Head of caudate nucleus (tissue), 42 donors: ENCODE results near the gene TMEM132C.
"Not testable (repeated sequence)": the region's sequence is repeated elsewhere in the genome, so short reads cannot be mapped to it uniquely, and the experiment has no call there.

Experiments
- DNase-seq, 42 donors: peaks; one replicate each; pipeline versions ENCODE4 v3.0.0 to v3.0.0-alpha.2; 2020 to 2021; ENCODE audit warnings: mixed read lengths in 7 of 42
- intact Hi-C: fragments of 100-400 bp; cut with DNase I; formaldehyde crosslinking; loops from one replicate; pipeline ENCODE4 v1.15.0; 2022

The TMEM132C gene

DNA sequence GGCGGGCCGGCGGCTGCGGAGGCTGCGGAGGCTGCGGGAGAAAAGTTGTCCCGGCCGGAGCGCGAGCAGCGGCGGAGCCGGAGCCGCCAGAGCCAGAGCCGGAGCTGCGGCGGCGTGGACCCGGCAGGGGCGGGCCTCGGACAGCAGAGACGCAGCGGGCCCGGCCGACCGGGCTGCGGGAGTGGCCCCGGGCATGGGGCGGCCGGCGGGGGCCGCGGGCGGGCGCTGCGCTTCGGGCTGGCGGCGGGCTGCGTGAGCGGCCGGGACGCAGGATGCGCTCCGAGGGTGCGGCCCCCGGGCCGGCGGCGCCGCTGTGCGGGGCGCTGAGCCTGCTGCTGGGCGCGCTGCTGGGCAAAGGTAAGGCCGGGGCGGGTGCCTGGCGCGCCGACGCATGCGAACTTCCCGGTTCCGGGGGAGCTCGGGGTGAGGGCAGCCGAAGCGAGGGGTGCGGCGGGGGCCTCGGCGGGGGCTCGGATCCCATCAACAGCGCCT, at the start of gene TMEM132C:
Gene TMEM132C (plus strand): TSS at position 40 of the 492 bp plus-strand sequence. CDS start 233 bp downstream, at position 273.
- DNase-seq: peak in 16 of 42 donors; percentile 3 to 56 (median 28)
- intact Hi-C loops: no loop called here

DNA sequence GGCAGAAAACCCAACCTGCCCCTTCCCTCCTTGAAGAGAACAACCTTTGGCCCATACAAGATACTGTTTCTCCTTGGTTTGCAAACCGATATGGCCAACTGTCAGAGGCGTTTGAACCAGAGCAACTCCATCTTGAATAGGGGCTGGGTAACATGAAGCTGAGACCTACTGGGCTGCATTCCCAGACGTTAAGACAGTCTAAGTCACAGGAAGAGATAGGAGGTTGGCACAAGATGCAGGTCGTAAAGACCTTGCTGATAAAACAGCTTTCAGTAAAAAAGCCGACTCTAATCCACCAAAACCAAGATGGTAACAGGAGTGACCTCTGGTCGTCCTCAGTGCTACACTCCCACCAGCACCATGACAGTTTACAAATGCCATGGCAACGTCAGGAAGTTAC, 42.7 kb upstream of the TMEM132C start:
- intact Hi-C loops: no loop called here
- no peak for DNase-seq

DNA sequence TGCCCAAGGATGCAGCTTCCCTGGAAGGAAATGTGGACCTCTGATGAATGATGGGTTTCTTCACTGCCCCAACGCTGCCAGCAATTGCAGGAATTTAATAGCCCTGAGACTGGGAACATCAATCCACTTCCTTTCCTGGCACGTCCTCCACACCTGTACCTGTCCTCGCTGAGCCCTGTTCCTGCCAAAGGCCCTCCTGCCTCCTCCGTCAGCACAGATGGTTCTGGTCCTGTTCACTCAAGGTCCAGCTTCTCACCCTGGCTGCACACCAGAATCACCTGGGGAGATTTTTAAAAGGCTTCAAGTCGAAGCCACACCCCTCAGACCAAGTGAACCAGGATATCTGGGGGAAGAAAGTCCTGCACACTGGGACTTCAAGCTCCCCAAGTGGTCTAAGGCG, 38.4 kb upstream of the TMEM132C start:
- no peak for DNase-seq
- intact Hi-C loops: no loop called here

DNA sequence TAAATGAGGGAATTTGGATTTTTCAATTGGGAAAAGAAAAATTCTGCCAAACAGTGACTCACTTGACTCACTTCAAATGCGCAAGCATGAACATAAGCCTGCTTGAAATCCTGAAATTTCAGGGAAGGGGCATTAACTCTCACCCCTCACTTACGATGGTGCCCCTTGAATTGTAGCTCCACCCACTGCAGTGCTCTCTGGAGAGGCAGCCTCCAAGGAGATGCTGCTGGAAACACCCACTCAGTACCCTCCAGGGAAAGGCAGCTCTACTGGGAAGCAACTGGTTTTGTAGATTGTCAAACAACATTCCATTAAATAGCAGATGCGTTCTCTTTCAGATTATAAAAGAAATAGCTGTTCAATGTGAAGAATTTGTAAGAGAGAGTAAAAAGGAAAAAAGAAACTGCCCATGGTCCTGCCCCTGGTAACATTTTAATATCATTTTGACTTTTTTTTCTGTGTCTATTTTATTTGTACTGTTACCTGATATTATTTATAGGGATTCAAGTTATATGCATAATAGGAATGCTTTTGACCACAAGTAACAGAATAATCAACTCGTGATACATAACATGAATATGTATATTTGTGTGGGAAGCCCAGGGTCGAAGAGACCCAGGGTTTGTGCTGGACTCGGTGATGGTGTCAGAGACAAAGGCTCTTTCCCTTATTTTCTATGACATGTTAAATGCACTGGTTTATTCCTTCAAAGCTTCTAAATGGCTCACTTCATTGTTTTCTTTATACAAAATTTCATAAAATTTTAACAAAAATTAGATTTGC, 31.1 kb upstream of the TMEM132C start:
- DNase-seq: peak in 2 of 42 donors; percentile 23 to 25
- intact Hi-C loops: no loop called here

DNA sequence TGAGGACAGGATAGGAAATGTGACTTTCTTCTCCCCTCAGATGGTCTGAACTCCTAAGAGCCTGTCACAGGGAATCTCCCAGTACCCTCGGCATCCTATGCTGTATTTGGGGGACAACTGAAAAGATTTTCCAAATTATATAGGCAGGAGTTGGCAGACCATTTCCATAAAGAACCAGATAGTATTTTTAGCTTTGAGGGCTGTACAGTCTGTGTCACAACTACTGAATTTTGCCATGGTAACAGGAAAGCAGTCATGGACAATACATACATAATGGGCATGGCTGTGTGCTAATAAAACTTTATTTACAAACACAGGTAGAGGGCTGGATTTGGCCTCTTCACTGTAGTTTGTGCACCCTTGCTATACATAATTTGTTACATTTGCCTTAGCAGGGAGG, 30.4 kb upstream of the TMEM132C start:
- intact Hi-C loops: no loop called here
- DNase-seq: no peak

DNA sequence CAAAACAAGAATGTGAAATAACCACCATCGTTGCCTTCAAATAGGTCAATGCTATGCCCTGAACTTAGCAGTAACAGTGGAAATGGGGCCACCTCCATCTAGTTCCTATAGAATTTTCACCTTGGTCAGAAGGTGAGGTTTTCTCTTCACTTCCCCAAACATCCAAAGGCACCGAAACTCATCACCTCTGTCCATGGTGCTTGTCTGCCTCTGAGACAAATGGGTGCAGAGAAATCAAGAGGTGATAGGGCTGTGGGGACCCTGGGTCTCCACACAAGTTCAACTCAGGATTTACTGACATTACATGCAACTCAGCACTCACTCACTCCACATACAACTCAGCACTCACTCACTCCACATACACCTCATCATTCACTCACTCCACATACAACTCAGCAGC, 26.2 kb upstream of the TMEM132C start:
- intact Hi-C loops: no loop called here
- DNase-seq: no peak

DNA sequence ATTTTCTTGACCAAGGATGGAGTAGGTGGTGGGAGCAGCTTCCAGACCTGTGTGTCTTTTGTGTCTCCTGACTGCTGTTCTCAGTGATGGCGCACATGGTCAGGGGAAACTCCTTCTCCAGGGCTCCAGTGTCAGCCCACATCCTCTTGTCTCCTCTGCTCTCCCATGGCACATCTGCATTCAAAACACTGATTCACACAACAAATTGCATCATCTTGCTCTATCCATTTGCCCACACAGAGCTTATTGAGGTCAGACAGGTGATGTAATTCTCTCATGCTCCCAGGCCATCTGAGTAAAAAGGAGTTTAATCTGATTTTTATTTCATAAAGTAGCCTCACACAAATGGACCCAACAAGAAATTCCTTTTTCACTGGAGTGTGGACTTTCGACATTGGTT, 21.8 kb upstream of the TMEM132C start:
- no peak for DNase-seq
- intact Hi-C loops: no loop called here

DNA sequence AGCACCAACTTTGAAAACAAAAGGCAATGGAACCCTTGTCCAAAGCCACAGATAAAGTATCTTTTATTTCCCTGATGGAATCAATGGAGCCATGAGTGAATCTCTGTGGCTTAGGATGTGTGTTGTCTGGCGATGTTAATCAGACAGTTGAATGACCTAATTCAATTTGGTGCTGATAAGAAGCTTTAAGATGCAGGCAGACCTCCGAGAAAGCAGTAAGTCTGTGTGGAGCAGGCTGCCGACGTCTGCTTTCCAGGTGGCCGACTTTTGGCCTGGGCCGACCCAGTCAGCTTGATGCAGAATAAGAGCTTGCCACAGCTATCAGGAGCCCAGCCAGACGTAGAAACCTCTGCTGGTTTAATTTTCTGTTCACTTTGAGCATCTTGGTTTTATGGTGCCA, 21.1 kb upstream of the TMEM132C start:
- intact Hi-C loops: no loop called here
- DNase-seq: no peak

DNA sequence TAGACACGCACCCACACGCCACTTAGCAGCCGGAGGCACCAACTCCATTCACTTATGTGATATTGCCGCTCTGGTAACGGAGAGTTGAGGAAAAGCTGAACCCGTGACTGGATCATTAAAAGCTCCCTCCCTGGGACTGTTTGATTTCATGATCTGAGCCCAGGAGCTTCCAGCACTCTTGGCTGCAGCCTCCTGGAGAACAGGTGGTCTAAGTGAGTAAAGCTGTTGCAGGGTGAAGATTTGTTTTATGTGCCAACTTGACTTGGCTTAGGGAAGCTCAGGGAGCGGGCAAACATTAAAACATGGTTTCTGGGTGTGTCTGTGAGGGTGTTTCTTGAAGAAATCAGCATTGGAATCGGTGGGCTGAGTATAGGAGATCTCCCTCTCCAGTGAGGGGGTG, 16.9 kb upstream of the TMEM132C start:
- intact Hi-C loops: no loop called here
- DNase-seq: no peak

DNA sequence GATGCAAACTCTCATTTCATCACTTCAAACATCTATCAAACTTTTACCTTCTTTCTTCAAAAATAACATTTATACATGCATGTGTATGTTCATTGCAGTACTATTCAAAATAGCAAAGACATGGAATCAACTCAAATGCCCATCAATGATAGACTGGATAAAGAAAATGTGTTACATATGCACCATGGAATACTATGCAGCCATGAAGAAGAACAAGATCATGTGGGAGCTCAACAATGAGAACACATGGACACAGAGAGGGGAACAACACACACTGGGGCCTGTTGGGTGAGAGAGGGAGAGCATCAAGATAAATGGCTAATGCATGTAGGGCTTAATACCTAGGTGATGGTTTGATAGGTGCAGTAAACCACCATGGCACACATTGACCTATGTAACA, 13.1 kb upstream of the TMEM132C start:
- DNase-seq, intact Hi-C loops: not testable (repeated sequence)

DNA sequence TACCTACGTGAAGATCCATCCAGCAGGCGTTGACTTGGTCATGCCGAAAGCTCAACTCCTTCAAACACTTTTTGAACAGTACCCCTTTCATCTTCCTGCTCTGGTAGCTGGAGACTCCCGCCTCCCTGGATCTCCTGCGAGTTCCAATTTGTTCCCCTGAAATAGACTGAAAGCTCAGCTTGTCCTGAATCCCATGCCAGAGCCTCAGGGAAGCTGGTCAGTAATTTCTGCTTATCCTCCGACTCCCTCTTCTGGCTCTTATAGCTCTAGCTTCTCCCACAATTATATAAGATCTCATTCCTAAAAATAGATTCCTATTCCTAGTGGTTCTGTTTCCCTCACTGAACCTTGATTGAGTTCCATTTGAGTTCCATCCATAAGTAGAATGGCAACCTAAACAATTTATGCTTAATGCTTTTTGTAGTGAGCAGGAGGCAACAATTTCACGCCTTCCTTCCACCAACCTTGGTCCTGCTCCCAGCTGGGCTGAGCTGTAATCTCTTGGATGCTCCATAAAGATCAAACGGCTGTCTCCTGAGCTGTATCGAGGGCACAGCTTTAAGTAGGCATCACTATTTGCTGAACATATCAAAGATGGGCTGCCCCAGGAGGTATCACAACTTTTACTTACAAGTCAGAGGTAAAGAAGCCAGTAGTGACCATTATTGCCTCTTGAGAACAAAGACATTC, 8.0 kb upstream of the TMEM132C start:
- peak in 21 of 42 donors; percentile 11 to 61 (median 41) for DNase-seq
- intact Hi-C loops: no loop called here

DNA sequence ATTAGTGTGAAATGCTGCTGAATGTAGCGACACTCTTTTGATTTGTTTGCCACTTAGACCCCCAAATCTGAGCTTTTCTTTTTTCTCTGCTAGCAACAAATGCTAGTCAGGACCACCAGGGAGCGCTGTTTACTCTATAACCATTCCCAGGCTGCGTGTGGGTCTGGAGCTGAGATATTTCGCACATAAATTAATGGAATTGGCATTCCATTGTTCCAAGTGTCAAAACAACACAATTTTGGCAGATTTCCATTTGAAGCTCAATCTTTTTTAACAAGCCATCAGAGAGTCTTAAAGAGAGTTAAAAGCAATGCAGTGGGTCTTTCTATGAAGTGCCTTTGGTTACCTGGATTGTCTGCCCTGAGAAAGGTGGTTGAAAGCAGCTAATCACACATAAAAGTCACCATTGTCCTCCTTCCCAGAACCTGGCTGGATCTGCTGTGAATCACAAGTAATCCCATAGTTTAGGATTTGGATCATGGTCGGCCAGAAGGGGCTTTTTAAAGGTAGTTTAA, 7.4 kb upstream of the TMEM132C start:
- DNase-seq: peak; percentile 35 to 90 (median 73)
- intact Hi-C loops: loop anchor here (2.0 kb wide), 1 partner anchor 129 kb away; no protein-coding TSS in a partner anchor

DNA sequence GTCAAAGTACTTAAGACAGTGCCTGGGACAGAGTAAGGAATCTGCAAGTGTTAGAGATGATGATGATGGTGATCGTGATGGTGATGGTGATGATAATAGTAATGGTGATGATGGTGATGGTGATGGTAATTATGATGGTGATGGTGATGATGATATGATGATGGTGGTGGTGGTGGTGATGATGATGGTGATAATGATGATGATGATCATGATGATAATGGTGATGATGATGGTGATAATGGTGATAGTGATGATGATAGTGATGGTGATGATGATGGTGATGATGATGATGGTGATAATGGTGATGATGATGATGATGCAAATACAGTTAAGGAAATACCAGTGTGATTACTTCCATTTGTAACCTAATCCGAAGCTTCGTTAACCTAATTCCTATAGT, 5.2 kb upstream of the TMEM132C start:
- DNase-seq: no peak
- intact Hi-C loops: loop anchor here (2.0 kb wide), 1 partner anchor 127 kb away; no protein-coding TSS in a partner anchor

DNA sequence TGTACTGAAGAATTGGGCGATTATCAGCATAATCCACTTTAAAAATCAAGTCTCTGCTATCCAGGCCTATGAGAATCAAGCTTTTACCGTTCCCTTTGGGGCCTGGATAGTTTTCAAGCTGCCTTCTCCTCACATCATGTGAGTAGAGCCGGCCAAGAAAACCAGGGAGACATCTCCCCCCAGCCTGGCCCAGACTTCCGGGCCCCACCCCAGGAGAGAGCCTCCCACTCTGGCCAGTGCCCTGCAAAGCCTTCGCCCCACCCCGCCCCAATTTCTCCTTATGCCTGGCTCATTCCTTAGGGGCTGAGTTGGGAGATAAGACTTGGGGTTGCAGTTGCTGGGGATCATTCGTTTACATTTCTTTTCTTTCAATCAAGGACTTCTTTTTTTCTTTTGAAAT, 1.4 kb upstream of the TMEM132C start:
- peak in 1 of 42 donors; percentile 33 for DNase-seq
- intact Hi-C loops: no loop called here

DNA sequence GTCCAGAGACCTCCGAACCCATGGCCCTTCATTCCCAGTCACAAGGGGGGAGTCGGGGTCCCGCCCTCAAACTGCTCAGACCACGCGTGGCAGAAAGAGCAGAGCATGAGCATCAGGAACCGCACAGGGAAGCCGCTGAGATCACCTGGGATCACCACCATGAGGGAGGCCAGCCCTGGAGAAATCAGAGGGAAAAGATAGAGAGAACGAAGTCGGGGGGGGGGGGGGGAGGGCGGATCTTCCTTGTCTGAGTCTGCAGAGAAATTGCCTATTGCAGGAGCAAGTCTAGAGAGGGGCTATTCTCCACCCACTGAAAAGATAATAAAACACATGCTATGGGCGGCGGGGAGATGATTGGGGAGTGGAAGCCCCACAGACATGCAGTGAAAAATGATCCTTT, 884 bp upstream of the TMEM132C start:
- no peak for DNase-seq
- intact Hi-C loops: no loop called here

DNA sequence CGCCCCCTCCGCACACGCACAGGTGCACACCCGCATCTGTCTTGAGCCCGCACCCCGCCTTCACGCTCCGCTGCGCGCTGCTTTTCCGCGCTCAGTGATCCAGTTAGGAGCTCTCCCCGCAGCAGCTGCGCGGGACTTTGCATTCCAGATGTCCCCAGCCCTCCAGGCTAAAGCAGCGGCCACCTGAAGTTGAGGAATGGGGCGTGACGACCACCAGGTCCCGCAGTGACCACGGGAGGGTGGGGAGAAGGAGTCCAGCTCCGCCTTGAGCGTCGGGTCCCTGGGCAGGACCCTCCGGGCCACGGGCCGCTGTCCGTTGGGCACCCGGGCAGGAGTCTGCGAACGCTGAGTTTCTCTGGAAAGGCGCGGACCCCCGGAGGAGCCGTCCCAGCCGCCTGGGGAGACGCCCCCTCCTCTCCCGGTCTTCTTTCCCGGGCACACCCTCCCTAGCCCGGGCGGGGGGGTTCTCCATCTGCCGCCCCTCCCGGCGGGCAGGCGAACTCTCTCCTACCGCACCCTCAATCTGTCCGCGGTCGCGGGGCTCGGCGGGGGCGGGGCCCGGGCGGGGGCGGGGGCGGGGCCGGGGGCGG, 334 bp upstream of the TMEM132C start:
- peak in 13 of 42 donors; percentile 6 to 48 (median 21) for DNase-seq
- intact Hi-C loops: no loop called here

DNA sequence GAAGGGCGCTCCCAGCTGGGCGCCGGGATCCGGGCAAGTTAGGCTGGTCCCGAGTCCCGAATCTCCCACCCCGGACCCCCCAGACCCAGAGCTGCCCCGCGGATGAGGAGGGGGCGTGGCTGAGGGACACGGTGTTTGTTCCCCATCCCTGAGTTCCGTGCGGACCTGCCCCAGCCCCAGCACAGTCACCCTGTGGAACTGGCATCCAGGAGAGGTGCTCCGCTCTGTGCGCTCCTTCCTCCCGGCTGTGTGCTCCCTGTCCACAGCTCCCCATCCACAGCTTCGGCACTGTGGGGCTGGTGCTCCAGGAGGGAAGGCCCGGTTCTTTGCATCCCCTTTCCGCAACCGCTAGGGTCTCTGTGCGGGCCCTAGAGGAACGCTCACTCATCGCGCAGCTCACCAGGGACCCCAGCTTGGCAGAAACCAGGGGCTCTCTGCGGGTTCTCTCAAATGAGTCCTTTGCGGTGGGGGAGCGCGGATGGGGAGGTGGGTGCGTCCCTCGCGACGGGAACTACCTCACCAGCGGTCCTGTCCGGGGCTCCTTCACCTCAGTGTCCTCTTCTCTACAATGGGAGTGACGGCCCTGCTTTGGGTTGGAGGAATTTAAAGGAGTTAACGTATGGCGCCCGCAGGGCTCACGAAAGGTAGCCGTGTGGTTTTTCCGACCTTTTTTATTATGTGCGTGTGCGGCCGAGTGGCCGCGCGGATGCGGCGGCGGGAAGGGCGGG, 845 bp downstream of the TMEM132C start:
- intact Hi-C loops: no loop called here
- DNase-seq: peak in 9 of 42 donors; percentile 4 to 35 (median 18)

DNA sequence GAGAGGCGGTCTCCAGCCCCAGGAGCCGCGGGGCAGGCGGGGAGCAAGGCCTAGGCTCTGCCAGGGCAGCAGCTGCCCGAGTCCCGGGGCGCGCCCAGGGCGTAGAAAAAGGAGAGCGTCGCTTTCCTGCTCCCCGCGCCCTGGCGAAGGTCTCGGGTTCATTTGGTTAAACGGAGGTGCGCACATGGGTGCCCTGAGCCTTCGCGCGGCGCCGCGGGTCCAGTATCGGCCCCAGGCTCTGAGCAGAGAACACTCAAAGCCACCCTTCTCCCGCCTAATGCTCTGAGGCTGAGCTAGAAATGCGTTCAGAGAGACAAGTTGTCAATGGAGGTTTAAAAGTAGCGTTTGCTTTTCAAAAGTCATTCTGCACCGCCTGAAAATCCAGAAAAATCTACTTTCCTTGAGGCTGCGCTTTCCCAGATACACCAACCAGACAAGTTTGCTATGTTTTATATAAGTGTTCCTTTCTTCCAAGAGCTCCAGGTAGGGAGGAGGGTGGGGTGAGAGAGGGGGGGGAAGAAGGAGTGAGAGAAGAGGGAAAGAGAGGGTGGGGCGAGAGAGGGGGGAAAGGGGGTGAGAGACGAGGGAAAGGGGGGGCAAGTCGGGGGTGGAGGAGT, 1.5 kb downstream of the TMEM132C start:
- DNase-seq: peak in 19 of 42 donors; percentile 5 to 56 (median 29)
- intact Hi-C loops: no loop called here

DNA sequence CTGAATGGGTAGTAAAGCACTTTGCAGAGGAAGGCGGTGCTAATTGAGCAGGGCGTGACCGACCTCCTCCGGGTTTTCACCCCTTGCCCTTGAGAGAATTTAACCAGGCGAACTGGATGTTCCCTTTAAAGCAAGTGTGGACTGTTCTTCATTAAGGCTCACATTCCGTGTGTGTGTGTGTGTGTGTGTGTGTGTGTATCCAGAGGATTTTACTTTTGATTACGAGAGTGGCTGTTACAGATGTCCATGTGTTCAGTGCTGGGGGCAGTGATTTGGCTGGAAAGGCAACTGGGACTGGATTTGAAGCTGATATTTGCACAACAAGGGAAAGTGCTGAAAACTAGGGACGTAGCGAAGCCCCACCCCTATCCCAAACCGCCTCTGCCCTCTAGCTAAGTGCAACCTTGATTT, 2.2 kb downstream of the TMEM132C start:
- intact Hi-C loops: no loop called here
- DNase-seq: no peak
